Hippocampal formation (tissue), 2 donors: ENCODE results near the gene HIRIP3.
A peak's percentile ranks its signal among the peaks of the same experiment; 100 is the strongest.

Experiments
- DNase-seq, 2 donors: peaks; one replicate each; lab custom pipeline; 2025; lab: John Stamatoyannopoulos, UW

The HIRIP3 gene

GRCh38 chr16:29996766-29997250 is 1.4 kb upstream of the HIRIP3 start:
- DNase-seq, result no peak

- DNase-seq, result peak; percentile 97 to 99
These were observed 721 bp upstream of the HIRIP3 start, which contains the start of gene INO80E for GRCh38 chr16:29995911-29996765. Gene INO80E (plus strand): TSS chr16:29996241. CDS start chr16:29996311, 70 bp downstream.

GRCh38 chr16:29994600-29995323 is 655 bp downstream of the HIRIP3 start:
- DNase-seq, result no peak

- DNase-seq, result no peak
These were observed 1.4 kb downstream of the HIRIP3 start for GRCh38 chr16:29993903-29994599.

- no peak for DNase-seq
These were observed 2.1 kb downstream of the HIRIP3 start for GRCh38 chr16:29993191-29993902.

- no peak for DNase-seq
These were observed 3.0 kb downstream of the HIRIP3 start for GRCh38 chr16:29992344-29992967.

- no peak for DNase-seq
These were observed 3.9 kb downstream of the HIRIP3 start for GRCh38 chr16:29991571-29991904.

- DNase-seq, result no peak
These were observed 4.4 kb downstream of the HIRIP3 start for GRCh38 chr16:29990883-29991570.

- DNase-seq, result no peak
These were observed 5.4 kb downstream of the HIRIP3 start for GRCh38 chr16:29990034-29990433.

- DNase-seq, result no peak
These were observed 6.1 kb downstream of the HIRIP3 start for GRCh38 chr16:29989111-29989858.

GRCh38 chr16:29988346-29989075 is 6.9 kb downstream of the HIRIP3 start:
- DNase-seq, result no peak

GRCh38 chr16:29987371-29988085 is 7.9 kb downstream of the HIRIP3 start:
- no peak for DNase-seq

GRCh38 chr16:29986931-29987330 is 8.5 kb downstream of the HIRIP3 start:
- no peak for DNase-seq

GRCh38 chr16:29986231-29986630 is 9.2 kb downstream of the HIRIP3 start:
- no peak for DNase-seq

- DNase-seq, result no peak
These were observed 10.1 kb downstream of the HIRIP3 start for GRCh38 chr16:29985271-29985811.

GRCh38 chr16:29984764-29985147 is 10.7 kb downstream of the HIRIP3 start:
- DNase-seq, result no peak

- no peak for DNase-seq
These were observed 11.2 kb downstream of the HIRIP3 start for GRCh38 chr16:29984137-29984763.
